ENCODE data around the gene SCUBE1. TPM values are rescaled to one million over a fixed set of nuclear protein-coding genes. Genes with fewer than 3 reads are reported as not detected.

SCUBE1 gene
- total RNA-seq, 1 experiment from 2014 or later, result 3.9 TPM

GRCh38 chr22:43157874-43158546 lies 185.2 kb downstream of the SCUBE1 start:
- TF ChIP-seq MAX (IDR thresholded peaks at IDR 0.05) (no peak), SIN3A (IDR thresholded peaks at IDR 0.05; ENCODE audit: low read depth) (no peak), CEBPB (IDR thresholded peaks at IDR 0.05; ENCODE audit: low read depth) (no peak), FOSL1 (IDR thresholded peaks at IDR 0.05; ENCODE audit: low read depth) (no peak), ELF1 (IDR thresholded peaks at IDR 0.05; ENCODE audit: borderline replicate concordance, low read depth) (no peak), CBX3 (IDR thresholded peaks at IDR 0.05; ENCODE audit: low read depth) (no peak), SRF (IDR thresholded peaks at IDR 0.05; ENCODE audit: low read depth) (no peak), ATF3 (IDR thresholded peaks at IDR 0.05) (no peak), POLR2A (IDR thresholded peaks at IDR 0.05; ENCODE audit: borderline replicate concordance, extremely low read depth, insufficient read depth, insufficient read length) (no peak), REST (IDR thresholded peaks at IDR 0.05; ENCODE audit: low read depth) (no peak), CTCF (IDR thresholded peaks at IDR 0.05 in 2 of 3, conservative IDR thresholded peaks at IDR 0.05 in 1 of 3; ENCODE audit: borderline replicate concordance in 1 of 3, insufficient read depth in 1 of 3, low read depth in 2 of 3, low read length in 2 of 3) (no peak), ZBTB33 (IDR thresholded peaks at IDR 0.05; ENCODE audit: extremely low read depth, insufficient replicate concordance, low read length) (no peak), TCF7L2 (IDR thresholded peaks at IDR 0.05; ENCODE audit: borderline replicate concordance, extremely low read depth, insufficient read depth, insufficient read length) (no peak), YY1 (IDR thresholded peaks at IDR 0.05; ENCODE audit: extremely low read depth, insufficient replicate concordance, low read depth, low read length) (no peak)
- H3K36me3 ChIP-seq (ENCODE audit: control insufficient read depth in 1 of 2, insufficient read depth in 2 of 2, low read length in 2 of 2), result peaks cover 2 to 8% of the 10 kb centered on the region in 2 experiments; a peak in 3 of 4 replicates
- no peak overlapping the region for H3K4me2 ChIP-seq (ENCODE audit: low read length)
- RAD21 ChIA-PET (ENCODE audit: low non-redundant PET in 1 of 2, low total read pairs in 2 of 2, uncharacterized antibody in 2 of 2, unreplicated experiment in 2 of 2), result no interaction called here
- no peak for ATAC-seq
- no peaks in the 10 kb centered on the region for H3K9me3 ChIP-seq (ENCODE audit: control insufficient read depth in 1 of 2, insufficient read depth in 1 of 2, low read depth in 1 of 2, low read length in 2 of 2)
- H3K4me3 ChIP-seq (replicated peaks in 1 of 2; ENCODE audit: low read depth in 1 of 2, low read length in 2 of 2), result no peak overlapping the region
- H3K79me2 ChIP-seq (ENCODE audit: insufficient read depth, low read length), result peaks cover 43% of the 10 kb centered on the region
- no peak for DNase-seq (ENCODE audit: low read depth, low spot score)
- H3K4me1 ChIP-seq (ENCODE audit: control insufficient read depth in 1 of 2, insufficient read depth in 2 of 2, low read length in 2 of 2), result peaks cover 6 to 24% of the 10 kb centered on the region in 2 experiments
- no peak overlapping the region for H3K9ac ChIP-seq (ENCODE audit: low read length)
- no TSS peak for BruUV-seq (replicated peaks)
- POLR2A ChIA-PET, result no interaction called here
- H3K9me2 ChIP-seq (ENCODE audit: insufficient read depth), result no peaks in the 10 kb centered on the region
- H4K20me1 ChIP-seq (ENCODE audit: insufficient read depth), result no peaks in the 10 kb centered on the region
- H3K27me3 ChIP-seq (ENCODE audit: insufficient read depth, low read length), result no peaks in the 10 kb centered on the region
- no peak overlapping the region for H2AFZ ChIP-seq (ENCODE audit: low read depth, low read length, poor library complexity, severe bottlenecking)
- intact Hi-C loops (cut with micrococcal nuclease), result no loop called here
- CTCF ChIA-PET, result no interaction called here
- H3K27ac ChIP-seq (ENCODE audit: low read depth, low read length), result no peak overlapping the region

Data from HCT116 (cell line).